Measurements from ENCODE around the gene MACROD2.

MACROD2 gene

GRCh38 chr20:15726416-15726815, 1731.1 kb downstream of the MACROD2 start:
- no peak for DNase-seq (ENCODE audit: low read depth in 2 of 2)

GRCh38 chr20:15734052-15734451, 1738.7 kb downstream of the MACROD2 start:
- no peak for DNase-seq (ENCODE audit: low read depth in 2 of 2)

- DNase-seq (ENCODE audit: low read depth in 2 of 2) = no peak
Observed at GRCh38 chr20:15739035-15739434, 1743.7 kb downstream of the MACROD2 start.

- DNase-seq (ENCODE audit: low read depth in 2 of 2) = no peak
Observed at GRCh38 chr20:15740046-15740775, 1744.9 kb downstream of the MACROD2 start.

GRCh38 chr20:15742087-15742486, 1746.8 kb downstream of the MACROD2 start:
- DNase-seq (ENCODE audit: low read depth in 2 of 2) = no peak

- no peak for DNase-seq (ENCODE audit: low read depth in 2 of 2)
Observed at GRCh38 chr20:15742627-15743026, 1747.3 kb downstream of the MACROD2 start.

- DNase-seq (ENCODE audit: low read depth in 2 of 2) = no peak
Observed at GRCh38 chr20:15756002-15756753, 1760.9 kb downstream of the MACROD2 start.

- no peak for DNase-seq (ENCODE audit: low read depth in 2 of 2)
Observed at GRCh38 chr20:15756754-15757115, 1761.4 kb downstream of the MACROD2 start.

GRCh38 chr20:15759594-15759993, 1764.3 kb downstream of the MACROD2 start:
- no peak for DNase-seq (ENCODE audit: low read depth in 2 of 2)

GRCh38 chr20:15760001-15760621, 1764.8 kb downstream of the MACROD2 start:
- DNase-seq (ENCODE audit: low read depth in 2 of 2) = no peak

GRCh38 chr20:15763366-15763765, 1768.0 kb downstream of the MACROD2 start:
- DNase-seq (ENCODE audit: low read depth in 2 of 2) = no peak

- DNase-seq (ENCODE audit: low read depth in 2 of 2) = no peak
Observed at GRCh38 chr20:15767586-15767985, 1772.3 kb downstream of the MACROD2 start.

- DNase-seq (ENCODE audit: low read depth in 2 of 2) = no peak
Observed at GRCh38 chr20:15767999-15768741, 1772.9 kb downstream of the MACROD2 start.

- DNase-seq (ENCODE audit: low read depth in 2 of 2) = no peak
Observed at GRCh38 chr20:15772826-15773225, 1777.5 kb downstream of the MACROD2 start.

- DNase-seq (ENCODE audit: low read depth in 2 of 2) = no peak
Observed at GRCh38 chr20:15774926-15775325, 1779.6 kb downstream of the MACROD2 start.

GRCh38 chr20:15776770-15777466, 1781.6 kb downstream of the MACROD2 start:
- DNase-seq (ENCODE audit: low read depth in 2 of 2) = no peak

- DNase-seq (ENCODE audit: low read depth in 2 of 2) = no peak
Observed at GRCh38 chr20:15784020-15784419, 1788.7 kb downstream of the MACROD2 start.

GRCh38 chr20:15789079-15789478, 1793.8 kb downstream of the MACROD2 start:
- DNase-seq (ENCODE audit: low read depth in 2 of 2) = no peak

- no peak for DNase-seq (ENCODE audit: low read depth in 2 of 2)
Observed at GRCh38 chr20:15792855-15793254, 1797.5 kb downstream of the MACROD2 start.

GRCh38 chr20:15794409-15794808, 1799.1 kb downstream of the MACROD2 start:
- DNase-seq (ENCODE audit: low read depth in 2 of 2) = no peak

GRCh38 chr20:15795305-15796019, 1800.1 kb downstream of the MACROD2 start:
- DNase-seq (ENCODE audit: low read depth in 2 of 2) = no peak
